Neural cell (in vitro differentiated cells): ENCODE data around the gene ZNF638.

Source experiments
- EZH2 ChIP-seq: fragments of 200-600, 300-800 bp; shearing (Covaris generic), sonication (generic); IDR thresholded peaks from 2 replicates; pipeline ENCODE4 v1.6.1; 2014; ENCODE audit warnings: antibody characterized with exemption, low read length, borderline replicate concordance, mild to moderate bottlenecking; ENCODE audit not compliant: insufficient read depth, poor library complexity, severe bottlenecking
- MXI1 ChIP-seq: fragments of 450-650 bp; conservative IDR thresholded peaks from 2 replicates; pipeline ENCODE4 v1.6.1; 2014; ENCODE audit warnings: antibody characterized with exemption, mild to moderate bottlenecking; ENCODE audit not compliant: poor library complexity, severe bottlenecking
- POLR2AphosphoS5 ChIP-seq: IDR thresholded peaks from 2 replicates; pipeline ENCODE4 v1.6.1; 2012
- RAD21 ChIP-seq: fragments of 450-650 bp; conservative IDR thresholded peaks from 2 replicates; pipeline ENCODE4 v1.6.1; 2014; ENCODE audit warnings: antibody characterized with exemption, mild to moderate bottlenecking, moderate library complexity
- TF ChIP-seq, protein P1 (sequence below): fragments of 450-650 bp; IDR thresholded peaks from 2 replicates; pipeline ENCODE4 v1.5.1; 2014; ENCODE audit warnings: antibody characterized with exemption, mild to moderate bottlenecking, moderate library complexity; ENCODE audit not compliant: poor library complexity, severe bottlenecking
- TF ChIP-seq, protein P2 (sequence below): IDR thresholded peaks from 2 replicates; pipeline ENCODE4 v1.6.1; 2012; ENCODE audit warnings: borderline replicate concordance

DNA sequence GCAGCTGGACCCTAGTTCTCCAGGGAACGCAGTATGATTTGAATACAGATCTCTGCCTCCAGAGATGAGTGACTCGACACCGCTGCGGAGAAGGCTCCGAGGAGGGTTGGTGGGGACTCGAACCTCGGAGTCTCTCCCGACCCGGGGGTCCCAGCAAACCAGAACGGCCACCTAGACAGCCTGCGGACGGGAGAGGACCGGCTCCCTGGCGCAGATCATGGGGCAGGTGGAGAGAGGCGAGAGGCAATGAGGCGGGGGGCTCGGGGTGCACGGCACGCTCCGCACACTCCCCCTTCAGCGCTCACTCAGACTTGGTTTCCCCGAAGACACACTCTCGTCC, 134.3 kb downstream of the ZNF638 start:
- TF ChIP-seq RAD21 (no peak), EZH2 (peak; percentile 21), MXI1 (no peak), POLR2AphosphoS5 (no peak)
- TF ChIP-seq, protein P1, sequence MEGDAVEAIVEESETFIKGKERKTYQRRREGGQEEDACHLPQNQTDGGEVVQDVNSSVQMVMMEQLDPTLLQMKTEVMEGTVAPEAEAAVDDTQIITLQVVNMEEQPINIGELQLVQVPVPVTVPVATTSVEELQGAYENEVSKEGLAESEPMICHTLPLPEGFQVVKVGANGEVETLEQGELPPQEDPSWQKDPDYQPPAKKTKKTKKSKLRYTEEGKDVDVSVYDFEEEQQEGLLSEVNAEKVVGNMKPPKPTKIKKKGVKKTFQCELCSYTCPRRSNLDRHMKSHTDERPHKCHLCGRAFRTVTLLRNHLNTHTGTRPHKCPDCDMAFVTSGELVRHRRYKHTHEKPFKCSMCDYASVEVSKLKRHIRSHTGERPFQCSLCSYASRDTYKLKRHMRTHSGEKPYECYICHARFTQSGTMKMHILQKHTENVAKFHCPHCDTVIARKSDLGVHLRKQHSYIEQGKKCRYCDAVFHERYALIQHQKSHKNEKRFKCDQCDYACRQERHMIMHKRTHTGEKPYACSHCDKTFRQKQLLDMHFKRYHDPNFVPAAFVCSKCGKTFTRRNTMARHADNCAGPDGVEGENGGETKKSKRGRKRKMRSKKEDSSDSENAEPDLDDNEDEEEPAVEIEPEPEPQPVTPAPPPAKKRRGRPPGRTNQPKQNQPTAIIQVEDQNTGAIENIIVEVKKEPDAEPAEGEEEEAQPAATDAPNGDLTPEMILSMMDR: no peak
- TF ChIP-seq, protein P2, sequence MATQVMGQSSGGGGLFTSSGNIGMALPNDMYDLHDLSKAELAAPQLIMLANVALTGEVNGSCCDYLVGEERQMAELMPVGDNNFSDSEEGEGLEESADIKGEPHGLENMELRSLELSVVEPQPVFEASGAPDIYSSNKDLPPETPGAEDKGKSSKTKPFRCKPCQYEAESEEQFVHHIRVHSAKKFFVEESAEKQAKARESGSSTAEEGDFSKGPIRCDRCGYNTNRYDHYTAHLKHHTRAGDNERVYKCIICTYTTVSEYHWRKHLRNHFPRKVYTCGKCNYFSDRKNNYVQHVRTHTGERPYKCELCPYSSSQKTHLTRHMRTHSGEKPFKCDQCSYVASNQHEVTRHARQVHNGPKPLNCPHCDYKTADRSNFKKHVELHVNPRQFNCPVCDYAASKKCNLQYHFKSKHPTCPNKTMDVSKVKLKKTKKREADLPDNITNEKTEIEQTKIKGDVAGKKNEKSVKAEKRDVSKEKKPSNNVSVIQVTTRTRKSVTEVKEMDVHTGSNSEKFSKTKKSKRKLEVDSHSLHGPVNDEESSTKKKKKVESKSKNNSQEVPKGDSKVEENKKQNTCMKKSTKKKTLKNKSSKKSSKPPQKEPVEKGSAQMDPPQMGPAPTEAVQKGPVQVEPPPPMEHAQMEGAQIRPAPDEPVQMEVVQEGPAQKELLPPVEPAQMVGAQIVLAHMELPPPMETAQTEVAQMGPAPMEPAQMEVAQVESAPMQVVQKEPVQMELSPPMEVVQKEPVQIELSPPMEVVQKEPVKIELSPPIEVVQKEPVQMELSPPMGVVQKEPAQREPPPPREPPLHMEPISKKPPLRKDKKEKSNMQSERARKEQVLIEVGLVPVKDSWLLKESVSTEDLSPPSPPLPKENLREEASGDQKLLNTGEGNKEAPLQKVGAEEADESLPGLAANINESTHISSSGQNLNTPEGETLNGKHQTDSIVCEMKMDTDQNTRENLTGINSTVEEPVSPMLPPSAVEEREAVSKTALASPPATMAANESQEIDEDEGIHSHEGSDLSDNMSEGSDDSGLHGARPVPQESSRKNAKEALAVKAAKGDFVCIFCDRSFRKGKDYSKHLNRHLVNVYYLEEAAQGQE: no peak
